ENCODE measurements around the gene BRD3. TPM values are rescaled to one million over a fixed set of nuclear protein-coding genes. Genes with fewer than 3 reads are reported as not detected.

BRD3 gene
- total and polyA plus RNA-seq, 2 of the 8 experiments (the other 6 are each of a cell fraction or from before 2014, with no cell fraction given) = 31.0 to 82.7 TPM

DNA sequence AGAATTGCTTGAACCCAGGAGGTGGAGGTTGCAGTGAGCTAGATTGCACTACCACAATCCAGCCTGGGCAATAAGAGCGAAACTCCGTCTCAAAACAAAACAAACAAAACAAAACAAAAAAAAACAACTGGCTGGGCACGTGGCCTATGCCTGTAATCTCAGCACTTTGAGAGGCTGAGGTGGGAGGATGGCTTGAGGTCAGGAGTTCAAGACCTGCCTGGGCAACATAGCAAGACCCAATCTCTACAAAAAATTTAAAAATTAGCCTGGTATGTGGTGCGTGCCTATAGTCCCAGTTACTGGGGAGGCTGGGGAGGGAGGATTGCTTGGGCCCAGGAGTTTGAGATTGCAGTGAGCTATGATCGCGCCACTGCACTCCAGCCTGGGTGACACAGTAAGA lies 44.7 kb upstream of the BRD3 start:
- FAIRE-seq = no peak
- Histone ChIP-seq H2AK5ac (ENCODE audit: low read depth, low read length) (no peak overlapping the region), H3K4me3 (ENCODE audit: extremely low read depth in 1 of 4, insufficient read depth in 2 of 4, low read depth in 3 of 4, low read length in 4 of 4) (no peak overlapping the region), H3K4me1 (replicated peaks in 1 of 4; ENCODE audit: control insufficient read depth in 3 of 4, insufficient read depth in 4 of 4, low read length in 3 of 4) (no peaks in the 10 kb centered on the region), H3K9me3 (ENCODE audit: insufficient read depth in 2 of 2, low read depth in 1 of 2, low read length in 1 of 2) (peaks cover 0 to 4% of the 10 kb centered on the region in 2 experiments; a peak in 1 of 4 replicates), H2BK5ac (ENCODE audit: low read depth, low read length) (no peak overlapping the region), H3K23ac (ENCODE audit: insufficient read length) (no peak overlapping the region), H3K14ac (ENCODE audit: insufficient read length) (no peak overlapping the region), H3K23me2 (ENCODE audit: low read depth, low read length) (no peaks in the 10 kb centered on the region), H3K27ac (ENCODE audit: low read depth, low read length) (no peak overlapping the region), H3K27me3 (replicated peaks in 1 of 4; ENCODE audit: control insufficient read depth in 3 of 4, extremely low read depth in 1 of 4, insufficient read depth in 3 of 4, low read length in 3 of 4) (no peaks in the 10 kb centered on the region), H2AFZ (ENCODE audit: low read length) (no peak overlapping the region), H4K8ac (ENCODE audit: extremely low read depth, insufficient read depth, low read length) (no peak overlapping the region), H3K79me2 (ENCODE audit: control insufficient read depth in 1 of 2, insufficient read depth in 2 of 2, low read length in 2 of 2) (no peaks in the 10 kb centered on the region), H2BK12ac (ENCODE audit: low read depth, low read length) (no peak overlapping the region), H4K5ac (ENCODE audit: insufficient read length, low read depth, low read length) (no peak overlapping the region), H3K36me3 (ENCODE audit: control insufficient read depth in 2 of 4, insufficient read depth in 4 of 4, low read length in 3 of 4) (no peaks in the 10 kb centered on the region), H3K9ac (replicated peaks in 1 of 4; ENCODE audit: extremely low read depth in 1 of 4, low read depth in 3 of 4, low read length in 3 of 4) (no peak overlapping the region), H4K91ac (replicated peaks; ENCODE audit: insufficient read length, low read length) (no peak overlapping the region), H3K4ac (replicated peaks; ENCODE audit: insufficient read length, low read depth, low read length) (no peak overlapping the region), H4K20me1 (replicated peaks in 1 of 2; ENCODE audit: control insufficient read depth in 1 of 2, insufficient read depth in 2 of 2, low read length in 2 of 2) (no peaks in the 10 kb centered on the region), H3K79me1 (ENCODE audit: low read depth, low read length) (no peaks in the 10 kb centered on the region), H3K18ac (ENCODE audit: extremely low read depth, low read length) (no peak overlapping the region), H3K4me2 (ENCODE audit: insufficient read depth in 1 of 2, low read depth in 2 of 2, low read length in 2 of 2) (no peak overlapping the region), H3K56ac (replicated peaks; ENCODE audit: insufficient read length, low read depth, low read length) (no peak overlapping the region), H2BK20ac (ENCODE audit: low read length) (no peak overlapping the region), H2BK15ac (ENCODE audit: low read length) (no peak overlapping the region), H2BK120ac (replicated peaks; ENCODE audit: low read depth, low read length) (no peak overlapping the region)
- ChIA-PET POLR2A (ENCODE audit: partially characterized antibody) (interaction anchor here (1.5 kb wide), 1 partner anchor 10 kb away, joined by 4 read pairs; no protein-coding TSS in a partner anchor), CTCF (ENCODE audit: partially characterized antibody) (no interaction called here)
- WGBS, 2 experiments (ENCODE audit: extremely low coverage in 1 of 2, insufficient coverage in 1 of 2, insufficient read length in 1 of 2, insufficient replicate concordance in 2 of 2, low coverage in 1 of 2, low lambda C conversion rate in 2 of 2, missing lambda C conversion rate in 1 of 2) = 94% methylated on average over 6 of the region's 6 CpGs; no CpG with 5 or more reads in 1 of the 2 experiments
- TF ChIP-seq NANOG (IDR thresholded peaks at IDR 0.05; ENCODE audit: insufficient read depth, low read depth, low read length, poor library complexity, severe bottlenecking) (no peak), SP1 (IDR thresholded peaks at IDR 0.05; ENCODE audit: low read depth, low read length) (no peak), ASH2L (IDR thresholded peaks at IDR 0.05; ENCODE audit: low read length) (no peak), PHF8 (conservative IDR thresholded peaks at IDR 0.05; ENCODE audit: low read depth, low read length) (no peak), HDAC6 (IDR thresholded peaks at IDR 0.05; ENCODE audit: low read depth, low read length) (no peak), HDAC2 (IDR thresholded peaks at IDR 0.05; ENCODE audit: borderline replicate concordance in 1 of 2, low read depth in 2 of 2, low read length in 2 of 2) (no peak)
- TF ChIP-seq, protein P1, sequence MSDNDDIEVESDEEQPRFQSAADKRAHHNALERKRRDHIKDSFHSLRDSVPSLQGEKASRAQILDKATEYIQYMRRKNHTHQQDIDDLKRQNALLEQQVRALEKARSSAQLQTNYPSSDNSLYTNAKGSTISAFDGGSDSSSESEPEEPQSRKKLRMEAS (IDR thresholded peaks at IDR 0.05) = no peak
- TF ChIP-seq, protein P2, sequence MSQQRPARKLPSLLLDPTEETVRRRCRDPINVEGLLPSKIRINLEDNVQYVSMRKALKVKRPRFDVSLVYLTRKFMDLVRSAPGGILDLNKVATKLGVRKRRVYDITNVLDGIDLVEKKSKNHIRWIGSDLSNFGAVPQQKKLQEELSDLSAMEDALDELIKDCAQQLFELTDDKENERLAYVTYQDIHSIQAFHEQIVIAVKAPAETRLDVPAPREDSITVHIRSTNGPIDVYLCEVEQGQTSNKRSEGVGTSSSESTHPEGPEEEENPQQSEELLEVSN (IDR thresholded peaks at IDR 0.05) = no peak
- DNase-seq (ENCODE audit: low read depth in 1 of 2, low spot score in 2 of 2) = no peak
